Retinal pigment epithelial cell (primary cell): ENCODE results near the gene MRTFA.
A peak's percentile ranks its signal among the peaks of the same experiment; 100 is the strongest.

Experiments used
- DNase-seq: peaks from one replicate; pipeline ENCODE4 v3.0.0-alpha.2; 2010; ENCODE audit warnings: low read depth
- H3K4me3 ChIP-seq: 2 replicates; pipeline ENCODE4 v1.5.1; 2011; ENCODE audit warnings: mild to moderate bottlenecking, low read length, control low read depth, moderate library complexity
- CTCF ChIP-seq: conservative IDR thresholded peaks from 2 replicates; pipeline ENCODE4 v1.5.1; 2011; ENCODE audit warnings: low read depth, low read length, control low read depth, inconsistent platforms

The MRTFA gene

DNA sequence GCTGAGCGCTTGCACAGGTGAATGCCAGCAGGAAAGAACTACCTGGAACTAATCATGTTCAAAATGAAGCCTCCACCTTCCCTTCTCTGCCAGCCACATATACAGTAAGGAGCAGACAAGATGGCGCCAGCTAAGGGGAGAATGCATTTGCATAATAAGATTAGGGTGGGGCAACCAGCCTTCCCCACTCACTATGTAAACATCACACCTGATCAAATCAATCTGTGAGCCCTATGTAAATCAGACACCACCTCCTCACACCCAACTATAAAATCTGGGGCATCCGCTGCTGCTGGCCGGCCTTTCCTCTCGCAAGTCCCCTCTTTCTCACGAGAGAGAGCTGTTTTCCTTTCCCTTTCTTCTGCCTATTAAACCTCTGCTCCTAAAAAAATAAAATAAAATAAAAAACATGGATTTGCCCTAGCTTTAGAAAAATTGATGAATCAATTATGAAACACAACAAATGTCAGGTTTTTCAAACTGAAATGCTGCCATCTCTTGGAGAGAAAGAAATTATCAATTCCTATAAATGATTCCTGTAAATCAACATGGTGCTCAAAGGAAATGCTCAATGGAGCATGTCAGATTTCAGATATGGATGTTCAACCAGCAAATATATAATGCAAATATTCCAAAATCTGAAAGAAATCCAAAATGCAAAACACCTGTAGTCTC is 157.3 kb downstream of the MRTFA start:
- DNase-seq = no peak
- peak; percentile 9 for TF ChIP-seq CTCF
- no peak overlapping the region for H3K4me3 ChIP-seq

- DNase-seq = no peak
- no peak for TF ChIP-seq CTCF
- no peak overlapping the region for H3K4me3 ChIP-seq
Observed at GRCh38 chr22:40478338-40479125, 158.0 kb downstream of the MRTFA start.

DNA sequence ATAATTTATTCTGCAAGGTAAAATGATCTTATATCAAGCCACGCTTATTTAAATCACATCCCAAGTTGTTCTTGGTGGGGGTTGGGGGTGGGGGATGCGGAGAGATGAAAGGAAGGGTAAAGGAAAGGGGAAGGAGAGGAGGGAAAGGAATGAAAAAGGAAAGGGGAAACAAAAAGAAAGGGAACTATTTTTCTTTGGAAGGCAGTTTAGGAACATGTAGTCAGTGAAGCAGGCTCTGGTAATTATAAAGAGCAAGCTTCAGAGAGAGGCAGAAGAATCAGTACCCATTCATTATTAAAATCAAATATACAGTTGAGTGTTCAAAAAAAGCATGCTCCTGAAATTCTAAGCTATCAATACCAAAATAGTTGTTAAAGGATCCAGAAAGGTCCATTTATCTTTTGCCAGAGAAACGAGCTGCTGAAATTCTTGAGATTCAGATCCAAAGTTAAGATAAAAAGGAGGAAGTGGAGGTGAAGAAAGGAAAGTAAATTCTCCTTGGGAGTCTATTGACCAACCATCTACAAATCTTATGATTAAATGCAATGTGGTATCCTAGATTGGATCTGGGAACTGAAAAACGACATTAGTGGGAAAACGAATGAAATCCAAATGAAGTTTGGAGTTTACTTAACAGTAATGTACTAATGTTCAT is 158.7 kb downstream of the MRTFA start:
- no peak for DNase-seq
- no peak overlapping the region for H3K4me3 ChIP-seq
- no peak for TF ChIP-seq CTCF

GRCh38 chr22:40476341-40476740 is 160.2 kb downstream of the MRTFA start:
- DNase-seq = no peak
- no peak for TF ChIP-seq CTCF

DNA sequence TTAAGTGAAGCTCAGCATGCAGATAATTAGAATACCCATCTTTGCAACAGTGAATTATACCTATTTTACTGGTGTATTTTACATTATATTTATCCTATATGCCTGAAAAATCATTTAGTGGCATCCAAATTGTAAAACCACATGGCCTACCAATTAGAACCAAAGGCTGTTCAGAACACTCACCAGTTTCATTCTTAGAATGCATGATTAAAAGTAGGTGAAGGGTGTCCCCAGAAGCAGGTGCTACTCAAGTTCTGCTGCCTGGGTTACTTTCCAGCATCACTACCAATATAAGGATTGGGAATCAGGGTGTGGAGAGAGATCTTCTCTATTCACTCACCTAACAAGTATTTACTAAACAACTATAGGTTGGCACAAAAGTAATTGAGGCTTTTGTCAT is 162.8 kb downstream of the MRTFA start:
- no peak for TF ChIP-seq CTCF
- H3K4me3 ChIP-seq = no peak overlapping the region
- no peak for DNase-seq

More at GRCh38 chr22:40476341-40476740, 160.2 kb downstream of the MRTFA start:
- no peak overlapping the region for H3K4me3 ChIP-seq

DNA sequence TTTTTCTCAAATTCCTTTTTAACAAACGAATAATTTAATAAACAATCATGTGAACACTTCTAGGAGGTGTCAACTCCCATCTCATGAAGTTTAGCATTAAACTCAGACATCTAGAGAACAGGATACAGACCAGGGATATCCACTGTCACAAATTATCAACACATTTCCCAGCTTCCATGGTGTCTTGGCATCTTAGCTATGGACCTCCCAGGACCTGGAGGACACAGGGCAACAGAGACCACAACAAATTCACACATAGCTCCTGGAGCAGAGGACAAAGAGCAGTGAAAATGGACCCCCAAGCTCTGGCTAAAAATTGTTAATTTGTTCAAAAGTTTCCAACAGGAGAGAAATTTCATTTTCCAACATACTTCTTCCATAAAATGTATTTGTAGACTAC is 163.9 kb downstream of the MRTFA start:
- DNase-seq = no peak
- no peak overlapping the region for H3K4me3 ChIP-seq
- TF ChIP-seq CTCF = no peak

DNA sequence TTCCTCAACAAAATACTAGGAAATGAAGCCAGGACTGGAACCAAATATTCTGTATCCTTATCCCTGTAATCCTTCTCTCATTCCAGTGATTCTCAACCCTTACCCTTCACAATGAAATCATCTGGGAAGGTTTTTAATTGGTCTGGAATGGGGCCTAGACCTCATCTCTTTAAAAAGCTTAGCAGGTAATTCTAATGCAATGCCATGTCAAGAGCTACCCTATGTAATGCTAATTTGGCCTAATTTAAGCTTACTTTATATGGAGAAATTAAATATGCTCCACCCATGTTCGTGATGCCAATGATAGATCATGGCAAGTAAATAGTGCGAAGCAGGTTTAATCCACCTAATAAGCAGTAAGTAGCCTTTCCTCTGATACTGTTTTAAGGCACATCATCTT is 164.5 kb downstream of the MRTFA start:
- H3K4me3 ChIP-seq = no peak overlapping the region
- TF ChIP-seq CTCF = no peak
- DNase-seq = no peak
